SK-N-SH treated with all-trans-retinoic acid at 6 μM for 48 hours (cell line): Measurements from ENCODE around the gene DBP.
A peak's percentile ranks its signal among the peaks of the same experiment; 100 is the strongest.

Experiments
- ATAC-seq: fragments of 200-7000 bp; cut with Tn5 transposase; 3 replicates; pipeline ENCODE4 v1.9.1; 2020; ENCODE audit warnings: mild to moderate bottlenecking, moderate library complexity
- BACH2 ChIP-seq: fragments of 250-450 bp; sonication (Bioruptor Pico); IDR thresholded peaks from 2 replicates; pipeline ENCODE4 v1.9.0; 2021; ENCODE audit warnings: mild to moderate bottlenecking, borderline replicate concordance
- CREB5 ChIP-seq: fragments of 250-450 bp; sonication (Bioruptor Pico); IDR thresholded peaks from 2 replicates; pipeline ENCODE4 v1.5.1; 2020; ENCODE audit warnings: low read depth, mild to moderate bottlenecking, moderate library complexity
- CSDC2 ChIP-seq: fragments of 250-450 bp; sonication (Bioruptor Pico); IDR thresholded peaks from 2 replicates; pipeline ENCODE4 v1.5.0; 2020; ENCODE audit warnings: mild to moderate bottlenecking, moderate library complexity
- CSRNP3 ChIP-seq: fragments of 250-450 bp; sonication (Bioruptor Pico); IDR thresholded peaks from 2 replicates; pipeline ENCODE4 v1.5.1; 2021; ENCODE audit warnings: mild to moderate bottlenecking, moderate library complexity
- ESRRG ChIP-seq: fragments of 250-450 bp; sonication (Bioruptor Pico); IDR thresholded peaks from 2 replicates; pipeline ENCODE4 v1.6.1; 2021; ENCODE audit warnings: mild to moderate bottlenecking
- GLIS3 ChIP-seq: fragments of 250-450 bp; sonication (Bioruptor Pico); IDR thresholded peaks from 2 replicates; pipeline ENCODE4 v1.5.0; 2020; ENCODE audit warnings: mild to moderate bottlenecking, moderate library complexity
- ISL1 ChIP-seq: fragments of 250-450 bp; sonication (Bioruptor Pico); IDR thresholded peaks from 2 replicates; pipeline ENCODE4 v2.1.2; 2022; ENCODE audit warnings: mild to moderate bottlenecking, moderate library complexity
- OSR1 ChIP-seq: fragments of 250-450 bp; sonication (Bioruptor Pico); IDR thresholded peaks from 2 replicates; pipeline ENCODE4 v1.8.0; 2022; ENCODE audit warnings: moderate library complexity, mild to moderate bottlenecking, inconsistent platforms
- PATZ1 ChIP-seq: fragments of 250-450 bp; sonication (Bioruptor Pico); IDR thresholded peaks from 2 replicates; pipeline ENCODE4 v1.8.0; 2020; ENCODE audit warnings: mild to moderate bottlenecking, moderate library complexity, borderline replicate concordance
- POU6F1 ChIP-seq: fragments of 250-450 bp; sonication (Bioruptor Pico); IDR thresholded peaks from 2 replicates; pipeline ENCODE4 v1.8.0; 2021; ENCODE audit warnings: low read depth, mild to moderate bottlenecking, moderate library complexity, borderline replicate concordance
- RARB ChIP-seq: fragments of 250-450 bp; sonication (Bioruptor Pico); IDR thresholded peaks from 2 replicates; pipeline ENCODE4 v1.8.0; 2021; ENCODE audit warnings: mild to moderate bottlenecking, moderate library complexity
- SNAI2 ChIP-seq: fragments of 250-450 bp; sonication (Bioruptor Pico); IDR thresholded peaks from 2 replicates; pipeline ENCODE4 v1.5.0; 2020; ENCODE audit warnings: mild to moderate bottlenecking, moderate library complexity
- TCF4 ChIP-seq: fragments of 250-450 bp; sonication (Bioruptor Pico); IDR thresholded peaks from 2 replicates; pipeline ENCODE4 v1.8.0; 2021; ENCODE audit warnings: mild to moderate bottlenecking, moderate library complexity, borderline replicate concordance
- TOX ChIP-seq: fragments of 250-450 bp; sonication (Bioruptor Pico); IDR thresholded peaks from 2 replicates; pipeline ENCODE4 v1.8.0; 2021; ENCODE audit warnings: mild to moderate bottlenecking, moderate library complexity, borderline replicate concordance
- TSHZ2 ChIP-seq: fragments of 250-450 bp; sonication (Bioruptor Pico); IDR thresholded peaks from 2 replicates; pipeline ENCODE4 v1.5.0; 2020; ENCODE audit warnings: mild to moderate bottlenecking, moderate library complexity
- ZC3H10 ChIP-seq: fragments of 250-450 bp; sonication (Bioruptor Pico); IDR thresholded peaks from 2 replicates; pipeline ENCODE4 v1.5.1; 2021; ENCODE audit warnings: mild to moderate bottlenecking, moderate library complexity
- ZFP3 ChIP-seq: fragments of 250-450 bp; sonication (Bioruptor Pico); IDR thresholded peaks from 2 replicates; pipeline ENCODE4 v1.5.0; 2020; ENCODE audit warnings: mild to moderate bottlenecking, moderate library complexity
- ZNF70 ChIP-seq: fragments of 450-650 bp; formaldehyde crosslinking; IDR thresholded peaks from 2 replicates; pipeline ENCODE4 v1.5.0; 2020; ENCODE audit warnings: mild to moderate bottlenecking, moderate library complexity

The DBP gene

GRCh38 chr19:48624791-48625723 is 12.1 kb downstream of the DBP start:
- ATAC-seq: no peak
- TF ChIP-seq RARB (CRISPR knock-in tag): no peak
- no peak for TF ChIP-seq OSR1 (CRISPR knock-in tag)
- no peak for TF ChIP-seq CREB5 (CRISPR knock-in tag)
- TF ChIP-seq ISL1 (CRISPR knock-in tag): no peak
- no peak for TF ChIP-seq CSDC2 (CRISPR knock-in tag)
- TF ChIP-seq GLIS3 (CRISPR knock-in tag): no peak
- TF ChIP-seq TOX: no peak
- TF ChIP-seq ZNF70 (CRISPR knock-in tag): no peak

- TF ChIP-seq TSHZ2 (CRISPR knock-in tag) (no peak), ZC3H10 (CRISPR knock-in tag) (no peak), TOX (no peak), PATZ1 (CRISPR knock-in tag) (no peak), POU6F1 (CRISPR knock-in tag) (no peak), CREB5 (CRISPR knock-in tag) (no peak), BACH2 (no peak), SNAI2 (no peak), ZFP3 (CRISPR knock-in tag) (no peak), ISL1 (CRISPR knock-in tag) (no peak), GLIS3 (CRISPR knock-in tag) (no peak), ESRRG (CRISPR knock-in tag) (no peak), RARB (CRISPR knock-in tag) (no peak), CSRNP3 (CRISPR knock-in tag) (no peak), OSR1 (CRISPR knock-in tag) (no peak), ZNF70 (CRISPR knock-in tag) (no peak)
- peak; percentile 88 for ATAC-seq
Measured at GRCh38 chr19:48624067-48624594, 13.0 kb downstream of the DBP start.

GRCh38 chr19:48623556-48624066 is 13.6 kb downstream of the DBP start:
- TF ChIP-seq CREB5 (CRISPR knock-in tag) (no peak), OSR1 (CRISPR knock-in tag) (no peak), ZC3H10 (CRISPR knock-in tag) (no peak), TCF4 (CRISPR knock-in tag) (peak; percentile 22; the same call in 1 of the 2 replicates)
- no peak for ATAC-seq
